Nasal cavity respiratory epithelium epithelial cell of viscerocranial mucosa (primary cell): ENCODE results near the gene MKRN1. TPM values are rescaled to one million over a fixed set of nuclear protein-coding genes. Genes with fewer than 3 reads are reported as not detected.

Source experiments
- total RNA-seq: library from RNA; depleted of rRNA; stranded (reverse); fragments of >200 nt; gene quantifications from 2 replicates; pipeline ENCODE4 v1.2.3, GENCODE V29; 2014

The MKRN1 gene, protein sequence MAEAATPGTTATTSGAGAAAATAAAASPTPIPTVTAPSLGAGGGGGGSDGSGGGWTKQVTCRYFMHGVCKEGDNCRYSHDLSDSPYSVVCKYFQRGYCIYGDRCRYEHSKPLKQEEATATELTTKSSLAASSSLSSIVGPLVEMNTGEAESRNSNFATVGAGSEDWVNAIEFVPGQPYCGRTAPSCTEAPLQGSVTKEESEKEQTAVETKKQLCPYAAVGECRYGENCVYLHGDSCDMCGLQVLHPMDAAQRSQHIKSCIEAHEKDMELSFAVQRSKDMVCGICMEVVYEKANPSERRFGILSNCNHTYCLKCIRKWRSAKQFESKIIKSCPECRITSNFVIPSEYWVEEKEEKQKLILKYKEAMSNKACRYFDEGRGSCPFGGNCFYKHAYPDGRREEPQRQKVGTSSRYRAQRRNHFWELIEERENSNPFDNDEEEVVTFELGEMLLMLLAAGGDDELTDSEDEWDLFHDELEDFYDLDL
- total RNA-seq, result 89.5 and 124 TPM in 2 replicates

DNA sequence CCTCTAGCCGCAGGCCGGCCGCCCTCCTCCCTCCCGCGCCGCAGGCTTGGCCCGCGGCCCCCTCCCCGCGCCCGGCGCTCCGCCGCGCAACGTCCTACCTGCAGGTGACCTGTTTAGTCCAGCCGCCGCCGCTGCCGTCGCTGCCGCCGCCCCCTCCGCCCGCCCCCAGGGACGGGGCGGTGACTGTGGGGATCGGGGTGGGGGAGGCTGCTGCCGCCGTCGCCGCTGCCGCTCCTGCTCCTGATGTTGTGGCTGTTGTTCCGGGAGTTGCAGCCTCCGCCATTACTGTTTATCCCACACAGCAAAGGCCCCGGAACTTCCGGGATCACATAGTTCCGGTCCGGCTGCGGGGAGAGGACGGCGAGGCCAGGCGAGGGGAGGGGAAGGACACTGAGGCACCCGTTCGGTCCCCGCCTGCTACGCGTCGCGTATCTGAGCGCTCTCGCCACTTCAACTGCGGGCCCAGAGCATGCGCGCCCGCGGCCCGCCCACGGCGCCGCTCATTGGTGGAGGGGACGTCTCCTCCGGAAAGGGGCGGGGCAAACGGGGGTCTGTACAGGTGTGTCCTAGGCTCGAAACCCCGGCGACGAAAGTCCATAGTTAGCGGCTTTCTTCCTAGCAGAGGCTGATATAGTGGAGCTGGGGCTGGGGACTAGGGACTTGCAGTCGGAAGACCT lies at the start of gene MKRN1:
Gene MKRN1 (minus strand): TSS at position 444 of the 677 bp plus-strand sequence. CDS start 161 bp downstream, at position 283.

DNA sequence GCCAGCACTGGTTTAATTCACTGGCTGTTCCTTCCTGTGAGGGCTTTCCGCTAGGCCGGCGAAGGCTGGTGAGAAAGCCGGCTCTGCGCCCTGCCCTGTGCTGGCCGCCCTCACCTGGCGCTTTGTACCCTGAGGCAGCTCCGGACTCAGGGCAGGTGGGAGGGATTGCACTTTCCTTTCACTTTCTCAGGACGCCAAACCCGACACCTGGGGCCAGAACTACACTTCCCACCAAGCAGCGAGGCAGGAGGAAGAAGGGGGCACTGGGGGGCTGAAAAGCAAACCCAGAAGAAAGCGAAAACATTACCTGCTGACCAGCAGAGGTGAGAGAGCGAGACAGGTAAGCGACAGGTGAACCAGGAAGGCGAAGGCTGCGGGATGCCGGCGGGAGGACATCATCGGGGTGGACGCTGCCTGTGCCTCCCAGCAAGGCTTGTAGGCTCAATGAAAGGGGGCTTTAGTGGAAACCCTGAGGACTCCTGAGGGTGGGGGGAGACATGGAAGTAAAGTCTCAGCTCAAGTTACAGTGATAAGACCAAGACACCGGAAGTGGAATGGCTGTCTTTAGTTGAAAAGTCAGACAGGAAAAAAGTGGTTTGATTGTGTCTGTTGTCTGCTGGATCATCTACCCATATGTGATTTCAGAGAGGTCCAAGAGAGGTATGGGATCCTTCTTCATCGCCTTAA lies 75.3 kb downstream of the MKRN1 start, which contains the start of gene RAB19:
Gene RAB19 (plus strand): TSS at position 181 of the 687 bp plus-strand sequence. CDS start 3,589 bp downstream, outside the sequence.

Other genes with a start within 250 kb of the MKRN1 start
- gene SLC37A3, start 81.0 kb downstream of the MKRN1 start, total RNA-seq, result 48.9 and 73.6 TPM in 2 replicates
- gene RAB19, start 75.4 kb downstream of the MKRN1 start, total RNA-seq, result 0.50 TPM in 1 of 2 replicates, not detected in the other
- gene DENND2A, start 161.3 kb upstream of the MKRN1 start, total RNA-seq, result not detected in 2 replicates
- gene ADCK2, start 193.4 kb upstream of the MKRN1 start, total RNA-seq, result 53.1 and 82.0 TPM in 2 replicates
- 39.0 and 52.1 TPM in 2 replicates for gene NDUFB2, start 217.2 kb upstream of the MKRN1 start, total RNA-seq